ENCODE data around the gene GABRB2.

Gene GABRB2

DNA sequence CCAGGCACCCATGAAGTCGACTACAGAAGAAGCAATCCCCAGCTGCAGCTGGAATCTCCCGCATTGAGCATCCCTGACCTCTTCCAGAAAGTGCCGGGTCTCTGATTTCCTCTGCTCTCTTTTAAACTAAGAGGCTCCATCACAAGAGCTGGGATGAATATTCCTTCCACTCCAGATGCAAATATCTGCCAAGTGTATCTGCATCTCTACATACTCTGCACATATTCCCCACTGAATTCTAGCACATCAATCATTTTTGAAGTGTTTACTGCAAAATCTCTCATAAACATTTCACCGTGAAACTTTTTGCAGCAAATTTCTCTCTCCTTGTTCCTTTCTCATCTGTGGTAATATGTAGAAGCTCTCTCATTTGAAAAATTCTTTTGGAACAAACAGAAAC, 161.5 kb downstream of the GABRB2 start:
- Mint-ChIP-seq H3K9me3 (ENCODE audit: low read depth) (peaks cover 3% of the 10 kb centered on the region), H3K4me3 (no peak overlapping the region), H3K27ac (no peak overlapping the region), H3K4me1 (ENCODE audit: low read depth) (no peaks in the 10 kb centered on the region), H3K27me3 (no peaks in the 10 kb centered on the region), H3K36me3 (no peaks in the 10 kb centered on the region)

- H3K4me1 Mint-ChIP-seq (ENCODE audit: low read depth): no peaks in the 10 kb centered on the region
Measured at GRCh38 chr5:161382685-161383084, 163.8 kb downstream of the GABRB2 start.

DNA sequence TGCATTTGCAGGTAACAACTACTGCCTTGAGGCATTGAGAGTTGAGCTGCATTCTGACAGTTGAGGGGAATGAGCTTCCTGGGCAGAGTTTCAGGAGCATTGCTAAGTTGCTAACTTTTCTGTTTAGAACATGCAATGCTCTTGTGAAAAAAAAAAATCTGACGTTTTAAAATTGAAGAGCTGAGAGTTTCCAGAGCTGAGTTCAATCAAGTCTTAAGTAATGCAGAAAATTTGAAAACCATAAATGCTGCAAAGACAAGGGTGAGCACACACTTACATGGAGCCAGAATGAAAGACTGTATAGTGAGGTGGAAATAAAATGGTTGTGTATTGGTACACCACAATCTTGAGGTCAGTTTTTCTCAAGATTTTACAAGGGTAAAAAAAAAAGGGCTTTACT, 166.0 kb downstream of the GABRB2 start:
- Mint-ChIP-seq H3K4me3 (no peak overlapping the region), H3K27me3 (no peaks in the 10 kb centered on the region), H3K36me3 (no peaks in the 10 kb centered on the region), H3K4me1 (ENCODE audit: low read depth) (no peaks in the 10 kb centered on the region), H3K9me3 (ENCODE audit: low read depth) (peaks cover 3% of the 10 kb centered on the region), H3K27ac (no peak overlapping the region)

More at GRCh38 chr5:161382685-161383084, 163.8 kb downstream of the GABRB2 start:
- H3K27me3 Mint-ChIP-seq: no peaks in the 10 kb centered on the region
- no peak overlapping the region for H3K27ac Mint-ChIP-seq
- no peaks in the 10 kb centered on the region for H3K36me3 Mint-ChIP-seq
- no peak overlapping the region for H3K4me3 Mint-ChIP-seq
- H3K9me3 Mint-ChIP-seq (ENCODE audit: low read depth): peaks cover 3% of the 10 kb centered on the region

- Mint-ChIP-seq H3K27me3 (no peaks in the 10 kb centered on the region), H3K4me1 (ENCODE audit: low read depth) (no peaks in the 10 kb centered on the region), H3K27ac (no peak overlapping the region), H3K36me3 (no peaks in the 10 kb centered on the region), H3K4me3 (no peak overlapping the region), H3K9me3 (ENCODE audit: low read depth) (no peaks in the 10 kb centered on the region)
Measured at GRCh38 chr5:161378701-161379100, 167.8 kb downstream of the GABRB2 start.

DNA sequence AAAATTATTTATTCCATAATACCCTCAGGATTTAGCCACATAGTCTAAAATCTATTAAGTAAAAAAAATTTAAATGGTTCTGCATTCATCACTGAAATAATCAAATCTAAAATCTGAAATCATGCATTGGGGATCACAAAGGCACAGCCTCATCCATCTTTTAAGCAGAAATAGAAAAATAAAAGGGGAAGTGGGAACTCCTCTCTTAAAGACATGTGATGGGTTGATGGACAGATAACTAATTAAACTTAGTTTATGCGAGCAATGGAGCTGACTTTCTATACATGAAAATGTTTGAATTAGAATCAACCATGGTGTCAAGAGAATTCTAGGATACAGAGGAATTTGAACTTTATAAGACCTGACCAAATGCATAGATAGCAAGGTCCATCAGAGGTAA, 170.5 kb downstream of the GABRB2 start:
- Mint-ChIP-seq H3K27ac (no peak overlapping the region), H3K4me3 (no peak overlapping the region), H3K9me3 (ENCODE audit: low read depth) (no peaks in the 10 kb centered on the region), H3K4me1 (ENCODE audit: low read depth) (no peaks in the 10 kb centered on the region), H3K27me3 (no peaks in the 10 kb centered on the region), H3K36me3 (no peaks in the 10 kb centered on the region)

- no peak overlapping the region for H3K4me3 Mint-ChIP-seq
- H3K9me3 Mint-ChIP-seq (ENCODE audit: low read depth): no peaks in the 10 kb centered on the region
- no peaks in the 10 kb centered on the region for H3K4me1 Mint-ChIP-seq (ENCODE audit: low read depth)
- no peaks in the 10 kb centered on the region for H3K36me3 Mint-ChIP-seq
- H3K27me3 Mint-ChIP-seq: no peaks in the 10 kb centered on the region
- no peak overlapping the region for H3K27ac Mint-ChIP-seq
Measured at GRCh38 chr5:161373345-161373707, 173.2 kb downstream of the GABRB2 start.

DNA sequence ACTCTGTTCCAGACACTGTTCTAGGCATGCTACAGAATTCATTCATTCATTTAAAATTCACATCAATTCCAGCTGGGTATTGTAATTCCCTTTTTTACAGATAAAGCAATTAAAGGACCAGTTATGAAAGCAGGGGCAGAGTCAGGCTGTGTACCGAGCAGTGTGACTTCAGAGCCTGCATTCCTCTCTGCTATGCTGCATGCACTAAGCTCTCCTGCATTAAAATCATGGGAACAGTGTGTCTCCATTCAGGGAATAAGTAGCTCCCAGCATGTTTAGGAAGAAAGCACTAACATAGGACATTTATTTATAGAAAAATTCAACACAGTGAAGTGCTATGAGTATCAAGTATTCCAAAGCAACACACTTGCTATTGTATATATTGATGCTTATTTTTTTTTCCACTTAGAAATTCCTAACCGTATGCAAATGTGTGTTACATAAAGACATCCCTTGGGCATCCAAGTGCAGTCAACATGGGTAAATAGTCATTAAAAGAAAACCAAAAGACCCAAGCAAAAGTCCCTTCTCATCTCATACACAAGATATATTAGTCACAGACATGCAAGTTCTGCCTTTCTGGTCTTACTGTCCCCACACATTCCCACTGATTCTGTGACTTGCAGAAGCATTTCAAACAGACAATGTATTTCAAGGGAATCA, 173.7 kb downstream of the GABRB2 start:
- H3K9me3 Mint-ChIP-seq (ENCODE audit: low read depth): no peaks in the 10 kb centered on the region
- no peaks in the 10 kb centered on the region for H3K4me1 Mint-ChIP-seq (ENCODE audit: low read depth)
- no peak overlapping the region for H3K27ac Mint-ChIP-seq
- H3K4me3 Mint-ChIP-seq: no peak overlapping the region
- no peaks in the 10 kb centered on the region for H3K36me3 Mint-ChIP-seq
- H3K27me3 Mint-ChIP-seq: no peaks in the 10 kb centered on the region

GRCh38 chr5:161369022-161369421, 177.5 kb downstream of the GABRB2 start:
- Mint-ChIP-seq H3K27me3 (no peaks in the 10 kb centered on the region), H3K4me3 (no peak overlapping the region), H3K9me3 (ENCODE audit: low read depth) (peaks cover 4% of the 10 kb centered on the region), H3K36me3 (no peaks in the 10 kb centered on the region), H3K4me1 (ENCODE audit: low read depth) (no peaks in the 10 kb centered on the region), H3K27ac (no peak overlapping the region)

GRCh38 chr5:161358446-161358845, 188.1 kb downstream of the GABRB2 start:
- Mint-ChIP-seq H3K4me3 (no peak overlapping the region), H3K9me3 (ENCODE audit: low read depth) (no peaks in the 10 kb centered on the region), H3K27ac (no peak overlapping the region), H3K4me1 (ENCODE audit: low read depth) (no peaks in the 10 kb centered on the region), H3K36me3 (no peaks in the 10 kb centered on the region), H3K27me3 (no peaks in the 10 kb centered on the region)

GRCh38 chr5:161344234-161344633, 202.3 kb downstream of the GABRB2 start:
- H3K27me3 Mint-ChIP-seq: no peaks in the 10 kb centered on the region
- no peaks in the 10 kb centered on the region for H3K9me3 Mint-ChIP-seq (ENCODE audit: low read depth)
- H3K4me3 Mint-ChIP-seq: no peak overlapping the region
- no peak overlapping the region for H3K27ac Mint-ChIP-seq
- H3K36me3 Mint-ChIP-seq: no peaks in the 10 kb centered on the region
- no peaks in the 10 kb centered on the region for H3K4me1 Mint-ChIP-seq (ENCODE audit: low read depth)

DNA sequence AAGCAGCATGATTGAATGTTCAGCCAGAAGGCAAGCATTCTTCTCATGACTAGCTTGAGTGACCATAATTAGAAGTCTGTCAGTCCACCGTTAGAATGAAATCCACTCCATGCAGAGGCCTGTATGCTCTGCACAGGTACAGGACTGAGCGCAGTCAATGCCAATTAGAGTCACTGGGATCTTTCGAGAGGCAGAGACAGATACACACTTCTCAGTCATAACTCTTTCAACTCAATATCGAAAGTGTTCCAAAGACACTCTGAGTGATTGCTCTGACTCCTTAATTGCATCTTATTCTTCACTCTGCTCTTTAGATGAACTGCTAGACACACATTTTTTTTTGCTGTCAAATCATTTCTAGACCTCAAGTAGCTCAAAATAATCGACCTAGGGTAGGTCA, 203.6 kb downstream of the GABRB2 start:
- Mint-ChIP-seq H3K27ac (no peak overlapping the region), H3K9me3 (ENCODE audit: low read depth) (no peaks in the 10 kb centered on the region), H3K27me3 (no peaks in the 10 kb centered on the region), H3K36me3 (no peaks in the 10 kb centered on the region), H3K4me3 (no peak overlapping the region), H3K4me1 (ENCODE audit: low read depth) (no peaks in the 10 kb centered on the region)

DNA sequence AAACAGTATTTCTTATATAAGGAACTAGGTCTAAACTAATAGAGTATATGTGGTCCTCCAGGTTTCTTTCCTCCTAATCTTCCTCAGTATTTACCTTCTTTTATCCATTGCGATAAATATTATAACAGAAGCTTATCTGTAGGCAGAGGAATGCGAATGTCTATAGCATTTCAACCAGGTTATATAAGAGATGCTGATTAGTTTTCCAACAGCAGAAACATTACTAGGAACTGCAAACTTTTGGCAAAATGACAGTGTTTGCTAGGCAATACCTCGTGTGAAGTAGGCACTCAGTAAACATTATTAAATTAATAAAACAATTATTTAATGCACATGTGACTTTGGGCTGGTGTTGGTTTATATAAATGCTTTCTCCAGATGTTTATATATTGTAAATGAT, 206.5 kb downstream of the GABRB2 start:
- Mint-ChIP-seq H3K27ac (no peak overlapping the region), H3K27me3 (no peaks in the 10 kb centered on the region), H3K4me3 (no peak overlapping the region), H3K36me3 (no peaks in the 10 kb centered on the region), H3K9me3 (ENCODE audit: low read depth) (no peaks in the 10 kb centered on the region), H3K4me1 (ENCODE audit: low read depth) (no peaks in the 10 kb centered on the region)

- Mint-ChIP-seq H3K4me1 (ENCODE audit: low read depth) (no peaks in the 10 kb centered on the region), H3K36me3 (no peaks in the 10 kb centered on the region), H3K27ac (no peak overlapping the region), H3K4me3 (no peak overlapping the region), H3K27me3 (no peaks in the 10 kb centered on the region), H3K9me3 (ENCODE audit: low read depth) (peaks cover 3% of the 10 kb centered on the region)
Measured at GRCh38 chr5:161333194-161333880, 213.2 kb downstream of the GABRB2 start.

GRCh38 chr5:161332343-161332742, 214.2 kb downstream of the GABRB2 start:
- H3K4me1 Mint-ChIP-seq (ENCODE audit: low read depth): no peaks in the 10 kb centered on the region
- no peak overlapping the region for H3K4me3 Mint-ChIP-seq
- H3K9me3 Mint-ChIP-seq (ENCODE audit: low read depth): peaks cover 3% of the 10 kb centered on the region
- H3K27me3 Mint-ChIP-seq: no peaks in the 10 kb centered on the region
- no peak overlapping the region for H3K27ac Mint-ChIP-seq
- no peaks in the 10 kb centered on the region for H3K36me3 Mint-ChIP-seq

DNA sequence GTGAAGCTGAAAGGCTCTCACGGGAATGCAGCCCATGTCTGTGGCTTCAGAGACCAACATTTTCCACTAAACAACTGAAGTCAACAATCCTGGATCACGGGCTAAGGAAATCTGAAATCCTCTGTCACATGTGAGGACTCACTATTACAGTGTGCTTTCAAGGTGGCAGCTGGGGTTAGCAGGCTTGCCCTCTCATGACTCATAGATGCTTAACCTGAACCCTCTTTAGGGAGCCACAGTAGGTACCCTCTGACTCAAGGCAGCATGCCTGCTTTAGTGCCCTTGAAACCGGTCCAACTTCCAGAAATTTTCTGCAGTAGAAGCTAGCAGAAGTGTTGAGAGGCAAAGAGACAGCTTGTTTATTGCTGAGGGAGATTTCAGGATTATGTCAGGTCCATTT, 232.5 kb downstream of the GABRB2 start:
- no peak overlapping the region for H3K4me3 Mint-ChIP-seq
- H3K27me3 Mint-ChIP-seq: no peaks in the 10 kb centered on the region
- no peaks in the 10 kb centered on the region for H3K36me3 Mint-ChIP-seq
- H3K9me3 Mint-ChIP-seq (ENCODE audit: low read depth): peaks cover 12% of the 10 kb centered on the region
- H3K27ac Mint-ChIP-seq: no peak overlapping the region
- H3K4me1 Mint-ChIP-seq (ENCODE audit: low read depth): no peaks in the 10 kb centered on the region

- Mint-ChIP-seq H3K4me3 (no peak overlapping the region), H3K36me3 (no peaks in the 10 kb centered on the region), H3K27me3 (no peaks in the 10 kb centered on the region), H3K4me1 (ENCODE audit: low read depth) (no peaks in the 10 kb centered on the region), H3K9me3 (ENCODE audit: low read depth) (peaks cover 12% of the 10 kb centered on the region), H3K27ac (no peak overlapping the region)
Measured at GRCh38 chr5:161312882-161313281, 233.6 kb downstream of the GABRB2 start.
